Activated naive CD8-positive, alpha-beta T cell (primary cell): Measurements from ENCODE around the gene LGALS3.

Source experiments
- H3K27ac Mint-ChIP-seq: one replicate; pipeline ENCODE4 v1.8.0; 2021; ENCODE audit warnings: mixed read lengths
- H3K27me3 Mint-ChIP-seq: one replicate; pipeline ENCODE4 v1.8.0; 2021; ENCODE audit warnings: mixed read lengths
- H3K36me3 Mint-ChIP-seq: one replicate; pipeline ENCODE4 v1.8.0; 2021; ENCODE audit warnings: mixed read lengths
- H3K4me1 Mint-ChIP-seq: one replicate; pipeline ENCODE4 v1.8.0; 2021; ENCODE audit warnings: low read depth, mixed read lengths
- H3K4me3 Mint-ChIP-seq: one replicate; pipeline ENCODE4 v1.8.0; 2021; ENCODE audit warnings: mild to moderate bottlenecking, mixed read lengths
- H3K9me3 Mint-ChIP-seq: one replicate; pipeline ENCODE4 v1.8.0; 2021; ENCODE audit warnings: low read depth, mixed read lengths

Gene LGALS3

DNA sequence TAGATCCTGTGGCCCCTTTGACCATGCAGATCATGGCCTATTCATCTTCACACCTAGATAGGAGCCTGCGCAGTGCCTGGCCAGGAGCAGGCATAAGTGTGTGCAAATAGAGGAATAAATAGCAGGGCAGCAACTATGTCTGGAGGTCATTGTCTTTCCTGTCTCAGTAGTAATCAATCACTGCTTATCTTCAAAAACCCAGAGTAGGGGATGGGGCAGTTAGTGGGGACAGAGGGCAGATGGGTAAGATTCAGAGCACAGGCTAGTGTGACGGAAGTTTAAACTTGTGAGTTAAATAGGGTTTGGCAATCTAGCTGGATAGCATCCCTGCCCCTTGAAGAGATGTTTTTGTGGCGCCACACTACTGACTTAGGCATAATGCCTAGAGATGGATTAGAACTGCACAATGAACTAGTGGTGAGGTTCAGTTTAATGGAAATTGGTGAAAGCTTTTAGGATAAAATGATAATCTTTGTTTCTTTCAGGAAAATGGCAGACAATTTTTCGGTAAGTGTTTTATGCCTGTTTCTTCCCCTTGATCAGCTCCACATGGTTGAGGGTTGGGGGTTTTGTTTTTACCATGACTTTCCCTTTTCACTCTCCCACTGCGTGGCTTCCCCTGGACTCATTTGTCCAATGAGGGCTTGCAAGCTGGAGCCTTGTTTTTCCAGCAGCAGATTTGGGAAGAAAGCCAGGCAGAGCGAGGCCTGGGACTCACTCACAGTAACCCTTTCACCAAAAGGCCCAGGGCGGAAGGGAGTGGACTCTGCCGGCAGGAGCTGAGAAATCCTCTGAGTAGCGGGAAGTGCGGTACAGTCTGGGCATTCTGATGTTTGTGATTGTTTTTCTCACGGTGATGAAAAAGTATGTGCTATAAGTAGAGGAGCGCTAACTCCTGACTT lies 8.1 kb downstream of the LGALS3 start:
- H3K4me1 Mint-ChIP-seq = no peaks in the 10 kb centered on the region
- no peaks in the 10 kb centered on the region for H3K9me3 Mint-ChIP-seq
- no peak overlapping the region for H3K4me3 Mint-ChIP-seq
- H3K36me3 Mint-ChIP-seq = no peaks in the 10 kb centered on the region
- no peaks in the 10 kb centered on the region for H3K27me3 Mint-ChIP-seq
- H3K27ac Mint-ChIP-seq = no peak overlapping the region

DNA sequence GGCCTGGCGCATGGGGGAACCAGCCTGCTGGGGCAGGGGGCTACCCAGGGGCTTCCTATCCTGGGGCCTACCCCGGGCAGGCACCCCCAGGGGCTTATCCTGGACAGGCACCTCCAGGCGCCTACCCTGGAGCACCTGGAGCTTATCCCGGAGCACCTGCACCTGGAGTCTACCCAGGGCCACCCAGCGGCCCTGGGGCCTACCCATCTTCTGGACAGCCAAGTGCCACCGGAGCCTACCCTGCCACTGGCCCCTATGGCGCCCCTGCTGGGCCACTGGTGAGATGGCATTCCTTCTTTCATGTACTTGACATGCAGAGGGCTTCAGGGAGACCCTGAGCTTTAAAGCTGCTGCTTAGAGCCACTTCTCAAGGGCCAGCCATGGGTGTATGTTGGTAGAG lies 9.0 kb downstream of the LGALS3 start:
- Mint-ChIP-seq H3K4me3 (no peak overlapping the region), H3K4me1 (no peaks in the 10 kb centered on the region), H3K36me3 (no peaks in the 10 kb centered on the region), H3K9me3 (no peaks in the 10 kb centered on the region), H3K27ac (no peak overlapping the region), H3K27me3 (no peaks in the 10 kb centered on the region)

DNA sequence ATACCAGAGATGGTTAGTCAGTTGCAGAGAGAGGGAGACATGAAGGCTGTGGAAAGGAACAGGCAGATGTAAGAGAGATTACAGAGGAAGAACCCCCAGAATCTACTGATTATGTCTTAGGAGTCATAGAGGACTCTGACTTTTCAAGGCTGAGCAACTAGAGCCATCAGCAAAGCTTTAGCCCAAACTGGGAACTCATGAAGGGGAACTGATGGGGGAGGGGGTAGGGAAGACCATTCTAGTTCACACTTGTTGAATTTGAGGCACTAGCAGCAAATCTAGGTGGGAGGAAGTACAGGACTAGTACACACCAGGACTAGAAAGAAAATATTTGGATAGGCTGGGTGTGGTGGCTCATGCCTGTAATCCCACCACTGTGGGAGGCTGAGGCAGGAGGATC lies 10.1 kb downstream of the LGALS3 start:
- Mint-ChIP-seq H3K27me3 (peaks cover 2% of the 10 kb centered on the region), H3K9me3 (no peaks in the 10 kb centered on the region), H3K4me1 (peaks cover 3% of the 10 kb centered on the region), H3K27ac (no peak overlapping the region), H3K4me3 (no peak overlapping the region), H3K36me3 (no peaks in the 10 kb centered on the region)

DNA sequence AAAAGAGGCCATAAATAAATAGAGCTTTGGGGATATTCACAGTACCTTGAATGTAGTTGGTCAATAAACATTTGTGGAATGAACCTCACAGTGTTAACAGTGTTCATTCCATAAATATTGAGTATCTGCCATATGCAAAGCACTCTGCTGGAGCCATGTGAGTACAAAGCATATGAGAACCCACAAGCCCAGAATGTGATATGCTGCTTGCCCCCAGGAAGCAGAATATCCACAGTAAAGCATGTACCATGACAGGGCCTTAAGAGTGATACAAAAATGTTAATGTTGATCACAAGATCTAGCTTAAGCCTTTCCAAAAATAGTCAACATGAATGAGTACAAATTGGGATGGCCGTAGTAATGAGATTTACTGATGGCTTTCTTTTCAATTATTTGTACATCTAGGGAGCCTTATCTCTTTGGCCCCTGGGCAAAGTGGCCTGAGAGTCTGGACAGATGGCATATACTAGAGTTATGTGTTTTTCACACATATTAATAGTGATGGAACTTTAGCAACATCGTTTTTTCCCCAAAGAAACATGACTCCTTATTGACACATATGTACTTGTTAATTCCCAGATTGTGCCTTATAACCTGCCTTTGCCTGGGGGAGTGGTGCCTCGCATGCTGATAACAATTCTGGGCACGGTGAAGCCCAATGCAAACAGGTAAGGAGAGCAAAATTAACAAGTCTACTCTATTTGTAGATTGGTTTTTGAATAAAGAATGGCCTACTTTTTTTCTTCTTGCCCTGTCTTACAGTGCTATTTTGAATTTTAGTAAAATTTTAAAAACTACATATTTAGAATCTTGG lies 10.9 kb downstream of the LGALS3 start:
- peaks cover 3% of the 10 kb centered on the region for H3K4me1 Mint-ChIP-seq
- no peak overlapping the region for H3K27ac Mint-ChIP-seq
- H3K27me3 Mint-ChIP-seq = peaks cover 2% of the 10 kb centered on the region
- H3K4me3 Mint-ChIP-seq = no peak overlapping the region
- no peaks in the 10 kb centered on the region for H3K9me3 Mint-ChIP-seq
- H3K36me3 Mint-ChIP-seq = no peaks in the 10 kb centered on the region

DNA sequence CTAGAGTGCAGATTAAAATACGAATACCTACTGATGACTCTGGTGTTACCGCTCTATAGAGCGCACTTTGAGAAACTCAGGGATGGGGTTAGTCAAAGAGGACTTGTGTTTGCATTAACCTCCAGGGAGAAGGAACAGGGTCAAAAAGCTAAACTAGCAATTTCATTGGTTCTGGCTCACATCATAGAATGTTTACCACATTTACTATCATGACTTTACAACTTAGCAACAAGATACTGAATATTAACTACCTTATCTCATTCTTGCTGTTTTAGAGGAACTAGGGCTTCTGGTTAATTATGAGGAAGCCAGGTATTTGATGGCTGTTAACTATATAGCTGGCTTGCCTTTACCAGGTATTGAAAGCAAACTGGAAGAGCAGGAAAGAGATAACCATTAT lies 12.8 kb downstream of the LGALS3 start:
- no peaks in the 10 kb centered on the region for H3K36me3 Mint-ChIP-seq
- no peak overlapping the region for H3K27ac Mint-ChIP-seq

DNA sequence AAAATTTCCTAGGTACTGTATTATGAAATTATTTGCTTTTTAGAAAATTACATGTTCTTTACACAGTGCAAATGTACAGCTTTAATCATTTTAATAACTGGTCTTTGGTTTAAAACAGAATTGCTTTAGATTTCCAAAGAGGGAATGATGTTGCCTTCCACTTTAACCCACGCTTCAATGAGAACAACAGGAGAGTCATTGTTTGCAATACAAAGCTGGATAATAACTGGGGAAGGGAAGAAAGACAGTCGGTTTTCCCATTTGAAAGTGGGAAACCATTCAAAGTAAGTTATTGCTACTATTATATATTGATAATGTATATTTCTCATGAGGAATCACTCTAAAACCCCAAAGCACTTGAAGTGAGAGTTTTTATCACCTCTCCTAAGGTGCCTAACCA lies 13.4 kb downstream of the LGALS3 start:
- Mint-ChIP-seq H3K27me3 (peaks cover 2% of the 10 kb centered on the region), H3K36me3 (no peaks in the 10 kb centered on the region), H3K4me1 (peaks cover 3% of the 10 kb centered on the region), H3K4me3 (no peak overlapping the region), H3K27ac (no peak overlapping the region), H3K9me3 (no peaks in the 10 kb centered on the region)

More for the DNA sequence above, 12.8 kb downstream of the LGALS3 start:
- H3K9me3 Mint-ChIP-seq = no peaks in the 10 kb centered on the region
- peaks cover 3% of the 10 kb centered on the region for H3K4me1 Mint-ChIP-seq
- H3K4me3 Mint-ChIP-seq = no peak overlapping the region
- H3K27me3 Mint-ChIP-seq = peaks cover 2% of the 10 kb centered on the region

DNA sequence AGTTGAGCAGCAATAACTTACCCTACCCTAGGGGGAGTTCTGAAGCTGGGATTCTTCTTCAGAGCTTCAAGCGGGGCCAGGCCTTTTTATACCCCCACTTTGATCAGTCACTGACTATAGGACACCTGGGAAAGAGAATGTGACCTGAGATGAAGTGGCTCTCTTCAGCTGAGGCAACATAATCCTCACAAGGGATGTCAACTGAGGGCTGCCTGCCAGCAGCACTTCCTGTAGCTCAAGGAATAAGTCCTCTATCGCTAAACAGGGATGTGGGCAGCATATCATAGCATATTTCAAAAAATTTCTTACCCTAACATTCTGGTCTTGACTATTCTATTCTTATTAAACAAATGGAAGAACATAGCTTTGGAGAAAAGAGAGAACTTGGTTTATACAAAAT lies 17.4 kb downstream of the LGALS3 start:
- Mint-ChIP-seq H3K9me3 (no peaks in the 10 kb centered on the region), H3K4me3 (no peak overlapping the region), H3K4me1 (peaks cover 3% of the 10 kb centered on the region), H3K36me3 (no peaks in the 10 kb centered on the region), H3K27me3 (peaks cover 2% of the 10 kb centered on the region), H3K27ac (no peak overlapping the region)

DNA sequence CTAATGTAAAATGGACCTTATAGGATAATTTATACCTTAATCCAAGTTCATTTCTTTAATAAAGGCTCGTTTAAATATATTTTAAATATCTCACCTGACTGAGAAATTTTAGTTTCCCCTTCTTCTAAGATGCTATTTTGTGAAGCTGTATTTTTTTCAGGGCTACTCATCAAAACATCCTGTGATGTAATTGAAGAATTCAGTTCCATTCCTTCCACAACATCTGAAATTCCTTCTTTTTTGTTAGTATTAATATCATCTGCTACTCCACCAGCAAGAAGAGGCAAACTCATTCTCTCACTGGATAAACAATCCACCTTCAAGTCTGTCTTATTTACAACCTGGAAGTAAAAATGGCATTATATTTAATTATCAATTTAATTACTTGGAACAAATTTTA lies 22.5 kb downstream of the LGALS3 start:
- no peaks in the 10 kb centered on the region for H3K4me1 Mint-ChIP-seq
- H3K36me3 Mint-ChIP-seq = no peaks in the 10 kb centered on the region
- no peaks in the 10 kb centered on the region for H3K9me3 Mint-ChIP-seq
- H3K4me3 Mint-ChIP-seq = no peak overlapping the region
- H3K27me3 Mint-ChIP-seq = no peaks in the 10 kb centered on the region
- H3K27ac Mint-ChIP-seq = no peak overlapping the region

DNA sequence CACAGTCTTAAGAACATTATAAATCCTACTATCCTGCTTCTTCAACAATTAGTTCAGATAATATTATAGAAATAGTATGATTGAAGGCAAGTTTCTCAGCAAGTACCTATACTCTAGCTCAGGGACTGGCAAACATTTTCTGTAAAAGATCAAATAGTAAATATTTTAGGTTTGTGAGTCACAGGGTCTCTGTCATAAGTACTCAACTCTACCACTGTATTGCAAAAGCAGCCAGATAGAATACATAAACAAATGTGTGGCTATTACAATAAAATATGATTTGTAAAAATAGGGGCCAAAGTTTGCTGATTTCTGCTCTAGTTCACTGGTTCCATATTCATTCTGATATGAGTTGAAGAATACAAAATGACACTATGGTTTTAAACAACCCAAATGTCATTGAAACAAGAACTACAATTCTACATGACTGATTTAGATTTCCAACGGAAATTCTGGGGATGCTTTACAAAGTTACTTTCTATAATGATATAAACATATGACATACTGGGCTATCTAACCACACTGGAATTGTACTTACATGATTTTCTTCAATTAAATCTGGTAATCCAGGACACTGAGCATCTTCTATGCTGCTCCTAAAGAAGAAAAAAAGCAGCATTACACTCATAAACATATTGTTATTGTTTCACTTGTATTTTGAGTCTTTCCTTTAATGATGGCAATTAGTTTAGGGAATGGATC lies 23.2 kb downstream of the LGALS3 start:
- Mint-ChIP-seq H3K4me3 (no peak overlapping the region), H3K27ac (no peak overlapping the region), H3K9me3 (no peaks in the 10 kb centered on the region), H3K4me1 (peaks cover 2% of the 10 kb centered on the region), H3K36me3 (no peaks in the 10 kb centered on the region), H3K27me3 (no peaks in the 10 kb centered on the region)

DNA sequence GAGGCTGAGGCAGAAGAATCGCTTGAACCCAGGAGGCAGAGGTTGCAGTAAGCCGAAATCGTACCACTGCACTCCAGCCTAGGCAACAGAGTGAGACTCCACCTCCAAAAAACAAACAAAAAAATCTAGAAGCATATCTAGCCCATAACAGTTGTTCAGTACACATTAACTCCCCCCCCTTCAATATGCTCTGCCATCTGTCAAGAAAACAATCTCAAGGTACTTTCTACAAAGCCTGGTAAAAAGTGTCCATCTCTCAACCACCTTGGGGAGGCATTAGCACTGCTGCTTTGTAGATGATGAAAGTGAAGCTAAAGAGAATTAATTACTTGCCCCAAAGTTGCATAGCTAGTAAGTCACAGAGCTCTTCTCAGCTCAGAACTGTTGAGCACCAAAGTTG lies 24.9 kb downstream of the LGALS3 start:
- H3K27ac Mint-ChIP-seq = no peak overlapping the region
- H3K4me3 Mint-ChIP-seq = no peak overlapping the region
- no peaks in the 10 kb centered on the region for H3K27me3 Mint-ChIP-seq
- H3K36me3 Mint-ChIP-seq = no peaks in the 10 kb centered on the region
- peaks cover 2% of the 10 kb centered on the region for H3K4me1 Mint-ChIP-seq
- no peaks in the 10 kb centered on the region for H3K9me3 Mint-ChIP-seq

DNA sequence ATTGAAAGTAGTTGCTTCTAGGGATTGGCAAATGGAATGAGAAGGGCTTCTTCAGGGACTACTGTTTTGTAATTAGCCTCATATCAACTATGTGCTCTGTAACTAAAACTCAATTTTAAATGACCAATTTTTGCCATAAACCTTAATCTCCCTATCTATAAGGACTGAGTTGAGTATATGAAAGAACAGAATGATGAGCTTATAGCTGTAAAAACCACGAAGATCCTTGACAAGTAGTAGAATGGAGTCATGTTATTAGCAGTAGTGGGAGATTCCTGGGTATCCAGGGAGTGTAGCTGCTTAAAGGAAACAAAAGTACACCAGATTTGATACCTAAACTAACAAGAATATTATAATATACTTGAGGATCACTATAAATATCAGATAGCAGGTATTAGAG lies 28.0 kb downstream of the LGALS3 start:
- Mint-ChIP-seq H3K9me3 (no peaks in the 10 kb centered on the region), H3K27ac (no peak overlapping the region), H3K4me3 (no peak overlapping the region), H3K36me3 (no peaks in the 10 kb centered on the region), H3K27me3 (peaks cover 3% of the 10 kb centered on the region), H3K4me1 (peaks cover 2% of the 10 kb centered on the region)

DNA sequence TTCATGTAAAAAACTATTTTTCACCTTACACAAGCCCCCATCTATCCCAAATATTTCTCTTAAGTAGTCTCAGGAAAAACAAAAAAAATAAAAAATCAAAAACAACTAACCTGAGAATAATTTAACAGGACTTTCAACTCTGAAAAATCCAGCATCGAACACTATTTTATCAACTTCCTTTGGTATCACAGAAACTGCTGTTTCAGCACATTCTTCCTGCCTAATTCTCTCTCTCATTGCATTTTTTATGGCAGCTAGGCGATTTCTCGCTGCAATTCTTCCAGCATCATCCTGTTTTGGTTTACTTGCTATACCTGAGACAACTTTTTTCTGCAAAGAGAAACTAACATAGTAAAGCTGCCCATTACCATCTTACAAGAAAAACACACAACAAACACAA lies 29.4 kb downstream of the LGALS3 start:
- H3K27ac Mint-ChIP-seq = no peak overlapping the region
- H3K27me3 Mint-ChIP-seq = peaks cover 3% of the 10 kb centered on the region
- H3K9me3 Mint-ChIP-seq = no peaks in the 10 kb centered on the region
- H3K4me1 Mint-ChIP-seq = peaks cover 2% of the 10 kb centered on the region
- H3K36me3 Mint-ChIP-seq = no peaks in the 10 kb centered on the region
- no peak overlapping the region for H3K4me3 Mint-ChIP-seq

DNA sequence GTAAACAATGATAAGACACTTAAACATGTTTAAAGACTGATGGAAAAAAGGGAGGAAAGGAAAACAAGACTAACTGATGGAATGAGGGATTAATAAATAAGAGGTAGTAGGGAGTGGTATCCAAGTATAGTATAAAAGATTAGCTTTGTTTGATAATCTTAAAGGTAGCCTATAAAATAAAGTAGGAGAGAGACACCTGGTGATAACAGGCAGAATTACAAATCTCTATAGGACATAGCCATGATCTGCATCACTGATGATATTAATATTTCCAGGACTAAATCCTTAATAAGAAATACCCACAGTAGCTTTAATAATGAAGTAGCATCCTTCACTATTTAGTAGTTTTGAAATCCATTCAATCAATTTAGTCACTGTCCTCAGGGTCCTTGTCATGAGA lies 31.9 kb downstream of the LGALS3 start:
- Mint-ChIP-seq H3K27me3 (peaks cover 3% of the 10 kb centered on the region), H3K4me3 (no peak overlapping the region), H3K9me3 (no peaks in the 10 kb centered on the region), H3K4me1 (peaks cover 8% of the 10 kb centered on the region), H3K27ac (no peak overlapping the region), H3K36me3 (no peaks in the 10 kb centered on the region)

DNA sequence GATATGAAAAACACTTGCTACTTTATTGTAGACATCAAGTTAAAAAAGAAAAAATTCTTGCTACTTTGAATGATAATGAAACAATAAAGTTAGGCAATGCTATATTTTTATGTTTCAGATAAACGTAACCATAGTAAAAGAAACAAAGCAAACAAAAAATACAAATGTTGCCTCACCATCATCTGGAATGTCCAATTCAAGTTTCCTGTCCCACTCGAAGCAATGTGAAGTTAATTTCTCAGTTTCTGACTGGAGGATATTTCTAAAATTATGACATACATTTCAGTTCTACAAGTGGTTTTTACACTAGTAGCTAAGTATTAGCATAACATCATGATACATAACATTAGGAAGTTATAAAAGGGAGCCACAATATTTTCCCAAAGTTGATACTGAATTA lies 41.5 kb downstream of the LGALS3 start:
- Mint-ChIP-seq H3K9me3 (no peaks in the 10 kb centered on the region), H3K36me3 (no peaks in the 10 kb centered on the region), H3K4me1 (no peaks in the 10 kb centered on the region), H3K27ac (no peak overlapping the region), H3K27me3 (no peaks in the 10 kb centered on the region), H3K4me3 (no peak overlapping the region)

DNA sequence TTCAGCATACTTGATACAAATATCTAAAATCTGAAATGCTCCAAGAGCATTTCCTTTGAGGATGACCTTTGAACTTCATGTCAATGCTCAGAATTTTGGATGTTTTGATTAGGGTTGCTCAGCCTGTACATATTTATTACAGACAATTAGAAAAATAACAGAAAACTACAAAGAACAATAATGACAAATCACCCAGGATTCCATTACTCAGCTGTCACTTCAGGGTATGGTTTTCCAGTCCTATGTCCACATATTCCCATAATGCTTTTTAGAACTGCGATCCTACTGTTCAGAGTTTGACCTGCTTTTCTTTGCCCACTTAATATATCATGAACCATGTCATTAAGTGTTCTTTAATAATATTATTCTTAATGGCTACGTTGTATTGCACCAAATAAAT lies 51.0 kb downstream of the LGALS3 start:
- H3K4me3 Mint-ChIP-seq = no peak overlapping the region
- no peaks in the 10 kb centered on the region for H3K4me1 Mint-ChIP-seq
- H3K36me3 Mint-ChIP-seq = no peaks in the 10 kb centered on the region
- H3K27me3 Mint-ChIP-seq = no peaks in the 10 kb centered on the region
- H3K9me3 Mint-ChIP-seq = no peaks in the 10 kb centered on the region
- no peak overlapping the region for H3K27ac Mint-ChIP-seq
